Measurements from ENCODE around the gene NACC2. TPM values are rescaled to one million over a fixed set of nuclear protein-coding genes. Genes with fewer than 3 reads are reported as not detected.

Gene NACC2
- polyA plus RNA-seq, 1 of the 3 experiments (the other 2 are of a cell fraction) = 22.1 TPM

- H3K27ac ChIP-seq (ENCODE audit: low read depth in 2 of 2, low read length in 1 of 2) = no peak overlapping the region
- POLR2A ChIA-PET = interaction anchor here (0.9 kb wide), 1 partner anchor 134 kb away, joined by 3 read pairs; no protein-coding TSS in a partner anchor
- CTCF ChIA-PET = interaction anchor here (1.1 to 1.3 kb wide), 2 partner anchors 11 to 22 kb away, joined by 5 to 7 read pairs; no protein-coding TSS in a partner anchor
These were observed 5.9 kb upstream of the NACC2 start for GRCh38 chr9:136100700-136101614.

More at GRCh38 chr9:136100700-136101614, 5.9 kb upstream of the NACC2 start:
- H3K9me2 ChIP-seq = no peaks in the 10 kb centered on the region
- H3K79me2 ChIP-seq (ENCODE audit: insufficient read depth) = peaks cover 2% of the 10 kb centered on the region; the same call in 1 of the 2 replicates
- H3K36me3 ChIP-seq (replicated peaks in 1 of 2; ENCODE audit: control insufficient read depth in 1 of 2, insufficient read depth in 2 of 2, low read length in 1 of 2) = no peaks in the 10 kb centered on the region
- no peak overlapping the region for H3K4me3 ChIP-seq (ENCODE audit: low read depth in 2 of 2, low read length in 1 of 2)
- WGBS (ENCODE audit: low lambda C conversion rate) = 71% methylated on average over 17 of the region's 30 CpGs
- H3K9me3 ChIP-seq = no peaks in the 10 kb centered on the region
- H3F3A ChIP-seq (replicated peaks; ENCODE audit: insufficient read depth) = peaks cover 6% of the 10 kb centered on the region
- H3K4me1 ChIP-seq (ENCODE audit: control insufficient read depth in 1 of 2, insufficient read depth in 2 of 2, low read depth in 1 of 2, low read length in 1 of 2) = peaks cover 11 to 18% of the 10 kb centered on the region in 2 experiments; a peak in 3 of 4 replicates
- H4K20me1 ChIP-seq (ENCODE audit: insufficient read depth) = no peaks in the 10 kb centered on the region
- no peak for DNase-seq
- no peak overlapping the region for H2AFZ ChIP-seq (ENCODE audit: low read depth)
- no peak overlapping the region for H3K9ac ChIP-seq
- TF ChIP-seq RAD21 (IDR thresholded peaks at IDR 0.05; ENCODE audit: low read length) = no peak
- TF ChIP-seq IRF3 (IDR thresholded peaks at IDR 0.05; ENCODE audit: low read depth, low read length) = no peak
- TF ChIP-seq SIN3A (IDR thresholded peaks at IDR 0.05; ENCODE audit: borderline replicate concordance, low read depth, low read length) = no peak
- TF ChIP-seq YY1 (IDR thresholded peaks at IDR 0.05; ENCODE audit: low read depth) = no peak
- no peak for TF ChIP-seq FOSL2 (IDR thresholded peaks at IDR 0.05; ENCODE audit: borderline replicate concordance, low read depth)
- no peak for TF ChIP-seq SMC3 (IDR thresholded peaks at IDR 0.05; ENCODE audit: low read depth, low read length)
- TF ChIP-seq, protein P1, sequence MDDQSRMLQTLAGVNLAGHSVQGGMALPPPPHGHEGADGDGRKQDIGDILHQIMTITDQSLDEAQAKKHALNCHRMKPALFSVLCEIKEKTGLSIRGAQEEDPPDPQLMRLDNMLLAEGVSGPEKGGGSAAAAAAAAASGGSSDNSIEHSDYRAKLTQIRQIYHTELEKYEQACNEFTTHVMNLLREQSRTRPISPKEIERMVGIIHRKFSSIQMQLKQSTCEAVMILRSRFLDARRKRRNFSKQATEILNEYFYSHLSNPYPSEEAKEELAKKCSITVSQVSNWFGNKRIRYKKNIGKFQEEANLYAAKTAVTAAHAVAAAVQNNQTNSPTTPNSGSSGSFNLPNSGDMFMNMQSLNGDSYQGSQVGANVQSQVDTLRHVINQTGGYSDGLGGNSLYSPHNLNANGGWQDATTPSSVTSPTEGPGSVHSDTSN (IDR thresholded peaks at IDR 0.05) = no peak
- no peak for TF ChIP-seq GABPA (IDR thresholded peaks at IDR 0.05; ENCODE audit: low read depth)
- TF ChIP-seq POLR2AphosphoS5 (IDR thresholded peaks at IDR 0.05; ENCODE audit: low read depth, low read length) = no peak
- no peak for TF ChIP-seq MXI1 (IDR thresholded peaks at IDR 0.05; ENCODE audit: low read depth, low read length)
- TF ChIP-seq, protein P2, sequence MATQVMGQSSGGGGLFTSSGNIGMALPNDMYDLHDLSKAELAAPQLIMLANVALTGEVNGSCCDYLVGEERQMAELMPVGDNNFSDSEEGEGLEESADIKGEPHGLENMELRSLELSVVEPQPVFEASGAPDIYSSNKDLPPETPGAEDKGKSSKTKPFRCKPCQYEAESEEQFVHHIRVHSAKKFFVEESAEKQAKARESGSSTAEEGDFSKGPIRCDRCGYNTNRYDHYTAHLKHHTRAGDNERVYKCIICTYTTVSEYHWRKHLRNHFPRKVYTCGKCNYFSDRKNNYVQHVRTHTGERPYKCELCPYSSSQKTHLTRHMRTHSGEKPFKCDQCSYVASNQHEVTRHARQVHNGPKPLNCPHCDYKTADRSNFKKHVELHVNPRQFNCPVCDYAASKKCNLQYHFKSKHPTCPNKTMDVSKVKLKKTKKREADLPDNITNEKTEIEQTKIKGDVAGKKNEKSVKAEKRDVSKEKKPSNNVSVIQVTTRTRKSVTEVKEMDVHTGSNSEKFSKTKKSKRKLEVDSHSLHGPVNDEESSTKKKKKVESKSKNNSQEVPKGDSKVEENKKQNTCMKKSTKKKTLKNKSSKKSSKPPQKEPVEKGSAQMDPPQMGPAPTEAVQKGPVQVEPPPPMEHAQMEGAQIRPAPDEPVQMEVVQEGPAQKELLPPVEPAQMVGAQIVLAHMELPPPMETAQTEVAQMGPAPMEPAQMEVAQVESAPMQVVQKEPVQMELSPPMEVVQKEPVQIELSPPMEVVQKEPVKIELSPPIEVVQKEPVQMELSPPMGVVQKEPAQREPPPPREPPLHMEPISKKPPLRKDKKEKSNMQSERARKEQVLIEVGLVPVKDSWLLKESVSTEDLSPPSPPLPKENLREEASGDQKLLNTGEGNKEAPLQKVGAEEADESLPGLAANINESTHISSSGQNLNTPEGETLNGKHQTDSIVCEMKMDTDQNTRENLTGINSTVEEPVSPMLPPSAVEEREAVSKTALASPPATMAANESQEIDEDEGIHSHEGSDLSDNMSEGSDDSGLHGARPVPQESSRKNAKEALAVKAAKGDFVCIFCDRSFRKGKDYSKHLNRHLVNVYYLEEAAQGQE (IDR thresholded peaks at IDR 0.05; ENCODE audit: low read depth, low read length) = no peak
- no peak for TF ChIP-seq NFIC (IDR thresholded peaks at IDR 0.05; ENCODE audit: borderline replicate concordance)
- TF ChIP-seq FOXJ3 (CRISPR knock-in tag; IDR thresholded peaks at IDR 0.05) = no peak
- no peak for TF ChIP-seq ZBTB33 (IDR thresholded peaks at IDR 0.05; ENCODE audit: borderline replicate concordance, low read depth)
- no peak for TF ChIP-seq TCF12 (IDR thresholded peaks at IDR 0.05)
- TF ChIP-seq TAF1 (IDR thresholded peaks at IDR 0.05; ENCODE audit: borderline replicate concordance, low read depth, low read length) = no peak
- TF ChIP-seq USF2 (IDR thresholded peaks at IDR 0.05; ENCODE audit: borderline replicate concordance, low read depth, low read length) = no peak
- no peak overlapping the region for H3K4me2 ChIP-seq
- H3K27me3 ChIP-seq (ENCODE audit: insufficient read depth) = no peaks in the 10 kb centered on the region
